GM18858 (cell line): ENCODE measurements around the gene RAPGEF6.
A peak's percentile ranks its signal among the peaks of the same experiment; 100 is the strongest.
"Not testable (repeated sequence)": the region's sequence is repeated elsewhere in the genome, so short reads cannot be mapped to it uniquely, and the experiment has no call there.

ENCODE experiments used
- ATAC-seq: cut with Tn5 transposase; IDR thresholded peaks from one replicate; pipeline ENCODE4 v1.9.1; 2021; ENCODE audit not compliant: unreplicated experiment

The RAPGEF6 gene

GRCh38 chr5:131459216-131459615 lies 175.8 kb downstream of the RAPGEF6 start:
- ATAC-seq: no peak

GRCh38 chr5:131457193-131457592 lies 177.8 kb downstream of the RAPGEF6 start:
- no peak for ATAC-seq

GRCh38 chr5:131450941-131451340 lies 184.1 kb downstream of the RAPGEF6 start:
- ATAC-seq: no peak

- no peak for ATAC-seq
Measured at GRCh38 chr5:131441184-131441583, 193.8 kb downstream of the RAPGEF6 start.

GRCh38 chr5:131436081-131436480 lies 198.9 kb downstream of the RAPGEF6 start:
- no peak for ATAC-seq

- no peak for ATAC-seq
Measured at GRCh38 chr5:131433109-131433508, 201.9 kb downstream of the RAPGEF6 start.

- no peak for ATAC-seq
Measured at GRCh38 chr5:131431794-131432193, 203.2 kb downstream of the RAPGEF6 start.

- no peak for ATAC-seq
Measured at GRCh38 chr5:131430794-131431193, 204.2 kb downstream of the RAPGEF6 start.

- ATAC-seq: no peak
Measured at GRCh38 chr5:131426011-131426410, 209.0 kb downstream of the RAPGEF6 start.

GRCh38 chr5:131423056-131423455 lies 212.0 kb downstream of the RAPGEF6 start:
- no peak for ATAC-seq

GRCh38 chr5:131419877-131420276 lies 215.2 kb downstream of the RAPGEF6 start:
- no peak for ATAC-seq

GRCh38 chr5:131418846-131419245 lies 216.2 kb downstream of the RAPGEF6 start:
- ATAC-seq: no peak

- peak; percentile 24 for ATAC-seq
Measured at GRCh38 chr5:131417240-131417869, 217.7 kb downstream of the RAPGEF6 start.

- ATAC-seq: peak; percentile 64
Measured at GRCh38 chr5:131416729-131417128, 218.3 kb downstream of the RAPGEF6 start.

GRCh38 chr5:131413605-131414559 lies 221.1 kb downstream of the RAPGEF6 start:
- ATAC-seq: peak; percentile 45

GRCh38 chr5:131406975-131407638 lies 227.9 kb downstream of the RAPGEF6 start:
- no peak for ATAC-seq

GRCh38 chr5:131406076-131406475 lies 229.0 kb downstream of the RAPGEF6 start:
- ATAC-seq: no peak

- no peak for ATAC-seq
Measured at GRCh38 chr5:131405674-131406073, 229.4 kb downstream of the RAPGEF6 start.

- ATAC-seq: no peak
Measured at GRCh38 chr5:131400585-131400984, 234.4 kb downstream of the RAPGEF6 start.

- ATAC-seq: not testable (repeated sequence)
Measured at GRCh38 chr5:131399007-131399406, 236.0 kb downstream of the RAPGEF6 start.

- ATAC-seq: no peak
Measured at GRCh38 chr5:131396630-131397273, 238.3 kb downstream of the RAPGEF6 start.
